ENCODE measurements around the gene KRIT1.
"Not testable (repeated sequence)": the region's sequence is repeated elsewhere in the genome, so short reads cannot be mapped to it uniquely, and the experiment has no call there.

The KRIT1 gene

GRCh38 chr7:92245487-92246359 lies at the start of gene KRIT1, which contains the start of gene ANKIB1:
Gene KRIT1, minus strand, starts transcription at chr7:92245914. Its CDS starts 3,779 bp downstream, at chr7:92242135.
Gene ANKIB1, plus strand, starts transcription at chr7:92245974. Its CDS starts 49,005 bp downstream, at chr7:92294979.
- DNase-seq, result peak; percentile 93

GRCh38 chr7:92295391-92295790 lies 49.7 kb upstream of the KRIT1 start:
- no peak for DNase-seq

- no peak for DNase-seq
Measured at GRCh38 chr7:92293896-92294590, 48.3 kb upstream of the KRIT1 start.

GRCh38 chr7:92292981-92293380 lies 47.3 kb upstream of the KRIT1 start:
- no peak for DNase-seq

- DNase-seq, result no peak
Measured at GRCh38 chr7:92289321-92289720, 43.6 kb upstream of the KRIT1 start.

- DNase-seq, result no peak
Measured at GRCh38 chr7:92282930-92283329, 37.2 kb upstream of the KRIT1 start.

GRCh38 chr7:92282221-92282814 lies 36.6 kb upstream of the KRIT1 start:
- no peak for DNase-seq

GRCh38 chr7:92281031-92281430 lies 35.3 kb upstream of the KRIT1 start:
- DNase-seq, result no peak

GRCh38 chr7:92279396-92280031 lies 33.8 kb upstream of the KRIT1 start:
- peak; percentile 11 for DNase-seq

GRCh38 chr7:92276460-92276864 lies 30.7 kb upstream of the KRIT1 start:
- no peak for DNase-seq

- DNase-seq, result no peak
Measured at GRCh38 chr7:92275327-92275726, 29.6 kb upstream of the KRIT1 start.

GRCh38 chr7:92268921-92269320 lies 23.2 kb upstream of the KRIT1 start:
- DNase-seq, result no peak

- DNase-seq, result no peak
Measured at GRCh38 chr7:92266415-92267241, 20.9 kb upstream of the KRIT1 start.

- no peak for DNase-seq
Measured at GRCh38 chr7:92260248-92260781, 14.6 kb upstream of the KRIT1 start.

GRCh38 chr7:92259610-92260247 lies 14.0 kb upstream of the KRIT1 start:
- no peak for DNase-seq

- no peak for DNase-seq
Measured at GRCh38 chr7:92259062-92259461, 13.3 kb upstream of the KRIT1 start.

- DNase-seq, result no peak
Measured at GRCh38 chr7:92255308-92255707, 9.6 kb upstream of the KRIT1 start.

- DNase-seq, result not testable (repeated sequence)
Measured at GRCh38 chr7:92254800-92255199, 9.1 kb upstream of the KRIT1 start.

- DNase-seq, result no peak
Measured at GRCh38 chr7:92253251-92253650, 7.5 kb upstream of the KRIT1 start.

GRCh38 chr7:92251181-92251580 lies 5.5 kb upstream of the KRIT1 start:
- no peak for DNase-seq

- DNase-seq, result no peak
Measured at GRCh38 chr7:92250603-92251002, 4.9 kb upstream of the KRIT1 start.
